ENCODE results near the gene EIF4EBP3.

The EIF4EBP3 gene

GRCh38 chr5:140542972-140543371, 4.5 kb upstream of the EIF4EBP3 start:
- TF ChIP-seq, protein P1, sequence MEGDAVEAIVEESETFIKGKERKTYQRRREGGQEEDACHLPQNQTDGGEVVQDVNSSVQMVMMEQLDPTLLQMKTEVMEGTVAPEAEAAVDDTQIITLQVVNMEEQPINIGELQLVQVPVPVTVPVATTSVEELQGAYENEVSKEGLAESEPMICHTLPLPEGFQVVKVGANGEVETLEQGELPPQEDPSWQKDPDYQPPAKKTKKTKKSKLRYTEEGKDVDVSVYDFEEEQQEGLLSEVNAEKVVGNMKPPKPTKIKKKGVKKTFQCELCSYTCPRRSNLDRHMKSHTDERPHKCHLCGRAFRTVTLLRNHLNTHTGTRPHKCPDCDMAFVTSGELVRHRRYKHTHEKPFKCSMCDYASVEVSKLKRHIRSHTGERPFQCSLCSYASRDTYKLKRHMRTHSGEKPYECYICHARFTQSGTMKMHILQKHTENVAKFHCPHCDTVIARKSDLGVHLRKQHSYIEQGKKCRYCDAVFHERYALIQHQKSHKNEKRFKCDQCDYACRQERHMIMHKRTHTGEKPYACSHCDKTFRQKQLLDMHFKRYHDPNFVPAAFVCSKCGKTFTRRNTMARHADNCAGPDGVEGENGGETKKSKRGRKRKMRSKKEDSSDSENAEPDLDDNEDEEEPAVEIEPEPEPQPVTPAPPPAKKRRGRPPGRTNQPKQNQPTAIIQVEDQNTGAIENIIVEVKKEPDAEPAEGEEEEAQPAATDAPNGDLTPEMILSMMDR (conservative IDR thresholded peaks at IDR 0.05; ENCODE audit: low read depth, low read length) = no peak

DNA sequence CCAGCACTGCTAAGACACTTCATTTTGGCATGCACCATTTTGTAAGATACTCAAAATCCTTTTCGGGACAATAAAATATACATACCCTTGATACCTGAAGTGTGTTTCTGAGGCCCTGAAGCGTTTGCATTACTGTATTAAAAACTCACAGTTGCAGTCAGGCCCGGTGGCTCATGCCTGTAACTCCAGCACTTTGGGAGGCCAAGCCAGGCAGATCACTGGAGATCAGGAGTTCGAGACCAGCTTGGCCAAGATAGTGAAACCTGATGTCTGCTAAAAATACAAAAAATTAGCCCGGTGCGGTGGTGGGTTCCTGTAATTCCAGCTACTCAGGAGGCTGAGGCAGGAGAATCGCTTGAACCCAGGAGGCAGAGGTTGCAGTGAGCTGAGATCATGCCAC, 2.5 kb upstream of the EIF4EBP3 start:
- Histone ChIP-seq H4K20me1 (ENCODE audit: insufficient read depth) (no peaks in the 10 kb centered on the region), H3K4me3 (IDR thresholded peaks at IDR 0.05; ENCODE audit: insufficient read depth, low read depth, low read length) (no peak overlapping the region), H3K27me3 (ENCODE audit: insufficient read depth, low read depth) (no peaks in the 10 kb centered on the region), H3K9ac (no peak overlapping the region), H3K27ac (no peak overlapping the region), H3K79me2 (ENCODE audit: insufficient read depth, low read depth) (no peaks in the 10 kb centered on the region), H3K36me3 (ENCODE audit: insufficient read depth) (no peaks in the 10 kb centered on the region; the same call in 1 of the 2 replicates), H2AFZ (ENCODE audit: low read depth) (no peak overlapping the region), H3K4me1 (ENCODE audit: low read depth, poor library complexity, severe bottlenecking) (no peaks in the 10 kb centered on the region), H3K4me2 (no peak overlapping the region)
- TF ChIP-seq, protein P1 (conservative IDR thresholded peaks at IDR 0.05; ENCODE audit: low read depth, low read length) = no peak

More at GRCh38 chr5:140542972-140543371, 4.5 kb upstream of the EIF4EBP3 start:
- H3K4me1 ChIP-seq (ENCODE audit: low read depth, poor library complexity, severe bottlenecking) = no peaks in the 10 kb centered on the region
- H3K36me3 ChIP-seq (ENCODE audit: insufficient read depth) = no peaks in the 10 kb centered on the region; the same call in 1 of the 2 replicates
- H3K9ac ChIP-seq = no peak overlapping the region
- no peak overlapping the region for H3K4me2 ChIP-seq
- H2AFZ ChIP-seq (ENCODE audit: low read depth) = no peak overlapping the region
- H3K27me3 ChIP-seq (ENCODE audit: insufficient read depth, low read depth) = no peaks in the 10 kb centered on the region
- no peak overlapping the region for H3K27ac ChIP-seq
- H3K79me2 ChIP-seq (ENCODE audit: insufficient read depth, low read depth) = no peaks in the 10 kb centered on the region
- no peak overlapping the region for H3K4me3 ChIP-seq (IDR thresholded peaks at IDR 0.05; ENCODE audit: insufficient read depth, low read depth, low read length)
- no peaks in the 10 kb centered on the region for H4K20me1 ChIP-seq (ENCODE audit: insufficient read depth)

- Histone ChIP-seq H3K36me3 (ENCODE audit: insufficient read depth) (no peaks in the 10 kb centered on the region), H2AFZ (ENCODE audit: low read depth) (no peak overlapping the region), H3K4me2 (no peak overlapping the region), H4K20me1 (ENCODE audit: insufficient read depth) (no peaks in the 10 kb centered on the region), H3K4me1 (ENCODE audit: low read depth, poor library complexity, severe bottlenecking) (no peaks in the 10 kb centered on the region), H3K9ac (no peak overlapping the region), H3K27ac (no peak overlapping the region), H3K79me2 (ENCODE audit: insufficient read depth, low read depth) (no peaks in the 10 kb centered on the region), H3K27me3 (ENCODE audit: insufficient read depth, low read depth) (no peaks in the 10 kb centered on the region), H3K4me3 (IDR thresholded peaks at IDR 0.05; ENCODE audit: insufficient read depth, low read depth, low read length) (no peak overlapping the region)
- TF ChIP-seq, protein P1 (conservative IDR thresholded peaks at IDR 0.05; ENCODE audit: low read depth, low read length) = no peak
Observed at GRCh38 chr5:140545606-140546005, 1.9 kb upstream of the EIF4EBP3 start.

GRCh38 chr5:140546851-140547507, 483 bp upstream of the EIF4EBP3 start:
- no peaks in the 10 kb centered on the region for H3K27me3 ChIP-seq (ENCODE audit: insufficient read depth, low read depth)
- no peak overlapping the region for H3K27ac ChIP-seq
- no peak overlapping the region for H3K9ac ChIP-seq
- no peaks in the 10 kb centered on the region for H4K20me1 ChIP-seq (ENCODE audit: insufficient read depth)
- no peak overlapping the region for H3K4me3 ChIP-seq (IDR thresholded peaks at IDR 0.05; ENCODE audit: insufficient read depth, low read depth, low read length)
- no peak overlapping the region for H3K4me2 ChIP-seq
- no peak overlapping the region for H2AFZ ChIP-seq (ENCODE audit: low read depth)
- TF ChIP-seq, protein P1 (conservative IDR thresholded peaks at IDR 0.05; ENCODE audit: low read depth, low read length) = no peak
- H3K79me2 ChIP-seq (ENCODE audit: insufficient read depth, low read depth) = 0 out of 2 replicates have a peak, but pooled peaks cover 3% of the 10 kb centered on the region
- no peaks in the 10 kb centered on the region for H3K36me3 ChIP-seq (ENCODE audit: insufficient read depth)
- no peaks in the 10 kb centered on the region for H3K4me1 ChIP-seq (ENCODE audit: low read depth, poor library complexity, severe bottlenecking)
